GM19193 (cell line): Measurements from ENCODE around the gene CCDC70.

Experiments used
- POLR2A ChIP-seq: IDR thresholded peaks from 4 replicates; pipeline ENCODE4 v1.6.1; 2011; ENCODE audit not compliant: insufficient read depth, insufficient read length; ENCODE audit errors: extremely low read depth

The CCDC70 gene

DNA sequence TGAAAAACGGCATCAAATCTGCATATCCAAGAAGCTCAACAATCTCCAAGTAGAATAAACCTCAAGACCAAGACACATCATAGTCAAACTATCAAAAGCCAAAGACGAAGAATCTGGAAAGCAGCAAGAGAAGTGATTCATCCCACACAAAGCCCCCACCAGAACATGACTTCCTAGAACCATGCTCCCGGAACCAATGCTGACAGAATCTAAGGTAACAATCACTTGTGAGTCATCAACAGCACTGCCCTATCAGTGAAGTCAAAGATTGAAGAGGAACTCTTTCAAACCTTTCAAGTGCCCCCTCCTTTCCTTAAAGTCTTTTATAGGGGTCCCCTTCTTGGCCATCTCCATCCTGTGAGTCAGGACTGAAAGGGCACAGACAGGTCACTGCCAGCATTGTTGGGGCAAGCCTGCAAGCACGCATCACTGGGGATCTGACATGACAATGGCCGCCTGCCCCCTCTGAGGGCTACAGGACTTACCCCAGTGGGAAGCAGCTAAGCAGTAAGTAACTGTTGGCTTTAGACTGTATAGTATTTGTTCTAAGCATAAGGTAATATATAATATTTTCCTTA, at the start of gene CCDC70:
Gene CCDC70 (plus strand): TSS at position 247 of the 578 bp plus-strand sequence. CDS start 3,443 bp downstream, outside the sequence.
- TF ChIP-seq POLR2A, result no peak

DNA sequence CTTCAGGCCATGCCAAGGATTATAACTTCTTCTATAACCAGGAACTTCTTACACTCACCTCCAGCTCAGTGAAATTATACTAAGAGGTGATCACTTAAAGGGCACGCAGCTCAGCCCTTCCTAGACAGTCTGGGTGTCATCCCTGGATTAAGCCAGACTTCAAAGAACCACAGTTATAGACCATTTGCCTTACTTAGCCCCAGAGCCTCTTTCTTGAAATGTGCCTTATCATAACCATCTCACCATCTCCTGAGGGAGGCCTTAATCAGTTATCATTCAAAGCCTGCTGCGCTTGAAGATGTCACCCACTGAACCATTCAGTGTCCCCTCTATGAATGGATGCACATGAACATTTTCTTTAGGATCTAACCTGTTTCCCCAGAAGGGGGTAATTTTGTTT, 47.7 kb upstream of the CCDC70 start:
- TF ChIP-seq POLR2A, result no peak

DNA sequence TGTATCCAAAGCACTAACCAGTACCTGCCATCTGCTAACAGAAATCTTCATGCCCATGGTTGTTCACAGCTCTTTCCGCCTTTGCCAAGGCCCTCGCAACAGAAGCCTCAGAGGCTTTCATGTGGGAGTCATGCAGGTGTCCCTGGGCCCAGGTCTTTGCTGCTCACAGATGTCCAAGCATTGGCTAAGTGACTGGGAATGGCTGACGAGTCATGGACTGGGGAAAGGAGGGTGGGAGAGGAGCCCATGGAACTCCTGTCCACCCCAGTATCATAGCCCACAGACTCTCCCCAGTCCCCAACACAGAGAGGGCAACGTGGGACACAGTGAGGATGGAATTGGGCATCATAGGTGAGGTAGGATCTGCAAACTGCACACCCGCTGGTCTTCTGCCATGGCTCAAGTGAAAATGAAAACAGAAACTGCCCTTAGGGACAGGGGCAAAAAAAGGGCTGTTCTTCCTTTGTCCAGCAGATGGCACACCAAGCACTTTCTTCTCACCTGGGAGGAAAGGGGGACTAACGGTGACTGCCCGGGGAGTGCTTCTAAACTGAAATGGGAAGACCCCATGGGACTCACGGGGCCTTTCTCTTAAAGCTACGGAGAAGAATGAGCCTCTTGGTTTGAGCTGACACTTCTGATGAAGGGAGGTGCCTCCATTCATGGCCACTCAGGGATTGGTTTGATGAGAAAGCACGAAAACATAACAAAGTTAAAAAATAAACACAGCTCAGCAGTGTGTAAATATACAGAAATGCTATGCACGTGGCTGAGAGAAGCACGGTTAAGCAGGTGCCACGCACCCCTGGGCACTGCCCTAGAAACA, 46.7 kb upstream of the CCDC70 start:
- peak; percentile 28 for TF ChIP-seq POLR2A

DNA sequence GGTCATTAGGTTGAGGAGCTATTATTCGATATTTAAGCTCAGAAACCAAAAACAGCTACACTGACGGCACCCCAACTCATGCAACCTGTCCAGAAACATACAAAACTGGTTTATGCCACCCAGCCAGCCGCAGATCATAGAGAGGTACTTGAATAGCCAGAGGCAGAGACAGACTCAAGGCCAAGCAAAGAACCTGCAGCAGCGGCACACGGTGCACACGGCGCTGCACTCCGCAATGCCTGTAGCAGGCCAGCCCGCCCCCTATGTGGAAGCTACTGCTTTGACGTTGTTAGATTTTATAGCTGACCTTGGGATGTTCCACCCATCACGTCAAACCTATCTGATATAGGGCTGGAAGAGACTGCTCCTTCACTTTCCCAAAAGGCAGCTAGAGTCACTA, 45.9 kb upstream of the CCDC70 start:
- TF ChIP-seq POLR2A, result no peak

DNA sequence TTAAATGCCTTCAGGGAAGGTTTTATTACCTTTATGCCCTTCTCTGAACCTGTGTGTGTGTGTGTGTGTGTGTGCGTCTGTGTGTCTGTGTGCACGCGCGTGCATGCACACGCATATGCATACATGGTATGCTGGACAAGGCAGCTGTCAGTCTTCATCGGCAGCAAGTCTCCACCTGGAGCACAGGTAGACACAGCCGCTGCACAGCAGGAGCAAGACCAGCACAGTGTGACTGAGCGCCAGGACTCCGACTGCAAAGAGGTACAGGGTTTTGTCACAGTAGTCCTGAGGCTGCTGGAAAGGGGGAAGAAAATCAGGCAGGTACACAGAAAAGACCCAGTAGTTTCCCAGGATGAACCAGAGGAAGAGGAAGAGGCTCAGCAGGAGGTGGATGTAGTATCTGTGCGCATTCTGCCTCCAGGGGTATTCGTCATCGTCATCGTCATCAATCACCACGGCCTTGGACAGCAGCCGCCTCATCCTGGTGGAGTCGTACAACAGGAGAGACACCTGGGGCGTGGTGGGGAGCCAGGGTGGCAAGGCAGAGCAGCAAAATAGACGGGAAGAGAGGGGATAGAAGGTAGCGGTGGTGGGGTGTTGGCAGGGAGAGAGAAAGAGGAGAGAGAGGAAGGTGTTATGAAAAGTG, 45.0 kb upstream of the CCDC70 start:
- no peak for TF ChIP-seq POLR2A

DNA sequence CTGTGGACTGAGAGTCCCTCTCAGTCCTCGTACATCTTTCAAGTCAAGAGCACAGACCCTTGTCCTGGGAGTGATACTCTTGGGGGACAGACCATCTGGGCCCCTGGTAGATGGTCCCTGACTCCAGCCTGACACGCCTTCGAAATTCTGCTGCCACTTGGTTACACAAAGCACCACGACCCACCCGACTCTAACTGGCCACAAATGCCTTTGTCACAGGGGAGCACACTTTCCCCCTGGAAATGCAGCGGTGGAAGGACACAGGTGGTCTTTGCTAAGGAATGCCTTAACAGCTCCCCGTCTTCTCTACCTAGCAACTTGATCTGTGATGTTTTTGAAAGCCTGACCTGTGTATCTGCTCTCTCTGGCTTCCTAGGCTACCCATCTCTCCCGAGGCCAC, 44.1 kb upstream of the CCDC70 start:
- no peak for TF ChIP-seq POLR2A

DNA sequence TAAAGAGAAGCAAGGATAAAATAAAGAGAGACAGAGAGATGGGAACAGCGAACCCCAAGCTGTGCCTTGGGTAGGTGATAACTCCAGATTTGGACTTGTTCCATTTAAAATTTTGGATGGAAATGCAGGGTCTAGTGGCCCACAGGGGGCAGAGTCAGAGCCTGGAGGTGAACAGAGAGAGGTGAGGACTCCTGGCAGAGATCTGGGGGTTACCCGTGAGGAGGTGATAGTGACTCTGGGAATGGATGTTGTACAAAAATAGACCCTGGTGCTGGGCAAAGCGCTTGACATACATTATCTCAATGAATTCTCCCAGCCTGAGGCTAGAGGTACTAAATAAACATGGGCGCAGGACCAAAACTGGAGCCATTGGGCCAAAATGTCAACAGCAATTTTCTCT, 43.5 kb upstream of the CCDC70 start:
- TF ChIP-seq POLR2A, result no peak

DNA sequence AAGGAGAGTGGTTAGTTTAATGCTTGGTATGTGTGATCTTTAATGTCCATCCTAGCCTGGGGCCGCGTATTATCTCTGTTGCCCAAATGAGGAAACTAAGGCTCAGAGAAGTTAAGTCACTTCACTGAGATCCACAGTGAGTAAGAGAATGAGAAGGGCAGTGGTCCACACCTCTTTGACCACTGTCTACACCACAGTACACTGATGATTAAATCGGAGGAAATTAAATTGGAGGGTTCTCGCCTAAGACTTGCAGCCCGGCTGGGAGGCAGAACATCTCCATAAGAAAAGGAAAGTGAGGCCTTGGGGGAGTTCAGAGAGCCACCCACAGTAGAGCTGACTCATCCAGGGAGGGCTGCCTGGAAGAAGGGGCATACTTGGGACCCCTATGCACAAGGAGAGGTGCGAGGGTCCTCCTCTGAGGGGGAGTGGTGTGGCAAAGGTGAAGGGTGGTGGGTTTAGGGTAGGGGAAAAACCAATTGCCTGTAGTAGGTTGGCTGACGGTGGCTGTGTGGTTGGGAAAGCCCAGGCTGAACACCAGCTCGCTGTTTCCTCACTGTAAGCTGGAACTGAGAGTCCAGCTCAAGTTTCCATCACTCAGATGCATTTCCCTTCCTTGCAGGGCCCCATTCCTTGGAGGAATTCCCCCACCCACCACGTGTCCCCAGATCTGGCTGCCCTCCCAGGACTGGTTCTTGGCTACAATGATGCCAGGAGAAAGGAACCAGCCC, 42.8 kb upstream of the CCDC70 start:
- no peak for TF ChIP-seq POLR2A

DNA sequence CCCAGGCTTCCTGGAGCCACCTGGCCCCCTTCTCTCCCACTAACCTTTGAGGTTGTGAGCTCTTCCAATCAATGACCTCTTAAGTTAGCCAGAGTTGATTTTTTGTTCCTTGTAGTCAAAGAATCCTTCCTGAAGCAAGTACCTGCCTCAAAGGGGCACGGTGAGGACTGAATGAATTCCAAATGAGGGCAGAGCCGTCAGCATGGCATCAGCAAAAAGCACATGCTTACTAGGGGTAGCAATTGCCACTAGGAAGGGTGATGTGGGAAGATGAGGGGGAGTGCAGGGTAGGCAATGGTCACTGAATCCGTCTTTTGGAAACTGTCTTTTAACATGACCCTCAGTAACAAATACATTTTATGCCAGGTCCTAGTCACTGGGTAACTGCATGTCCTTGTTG, 42.2 kb upstream of the CCDC70 start:
- no peak for TF ChIP-seq POLR2A

DNA sequence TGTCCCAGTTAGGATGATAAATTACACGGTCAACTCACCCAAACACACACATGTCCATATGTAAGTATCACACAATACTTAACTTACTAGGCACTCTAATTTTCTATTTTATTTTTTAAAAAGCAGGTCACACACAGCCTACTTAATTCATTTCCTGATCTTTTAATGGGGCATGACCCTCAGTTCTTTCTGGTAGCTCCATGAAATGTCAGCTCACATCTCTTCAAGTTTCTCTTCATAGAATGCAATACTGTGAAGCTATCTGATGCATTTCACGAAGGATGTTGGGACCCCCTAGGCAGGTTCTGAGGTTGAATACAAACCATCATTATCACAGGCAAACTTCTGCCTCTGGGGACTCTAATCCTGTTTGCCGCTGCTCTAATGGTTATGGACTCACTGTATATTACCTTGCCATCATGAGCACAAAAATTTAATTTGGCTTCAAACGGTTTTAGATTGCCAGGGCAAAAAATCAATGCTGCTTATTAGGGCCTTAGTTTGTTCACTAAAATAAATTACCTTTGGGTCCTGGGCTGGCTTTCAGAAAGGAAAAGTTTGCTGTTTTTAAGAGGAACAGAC, 41.7 kb upstream of the CCDC70 start:
- TF ChIP-seq POLR2A, result no peak

DNA sequence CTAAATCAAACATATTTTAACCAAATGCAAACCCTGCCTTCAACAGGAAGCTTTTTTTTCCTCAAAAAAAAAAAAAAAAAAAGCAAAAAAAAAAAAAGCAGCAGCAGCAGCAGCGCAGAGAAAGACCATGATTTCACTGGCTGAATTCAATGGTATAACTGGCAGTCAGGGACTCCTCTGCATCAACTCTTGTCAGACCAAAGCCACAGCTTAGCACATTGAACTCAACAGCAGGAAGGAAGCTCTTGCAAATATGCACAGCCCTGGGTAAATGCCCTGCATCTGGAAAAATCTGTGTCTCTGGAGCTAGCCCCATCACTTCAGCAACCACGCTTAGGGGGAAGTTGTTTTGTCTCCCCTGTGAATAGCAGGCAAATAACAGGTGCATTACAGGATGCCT, 40.2 kb upstream of the CCDC70 start:
- no peak for TF ChIP-seq POLR2A

DNA sequence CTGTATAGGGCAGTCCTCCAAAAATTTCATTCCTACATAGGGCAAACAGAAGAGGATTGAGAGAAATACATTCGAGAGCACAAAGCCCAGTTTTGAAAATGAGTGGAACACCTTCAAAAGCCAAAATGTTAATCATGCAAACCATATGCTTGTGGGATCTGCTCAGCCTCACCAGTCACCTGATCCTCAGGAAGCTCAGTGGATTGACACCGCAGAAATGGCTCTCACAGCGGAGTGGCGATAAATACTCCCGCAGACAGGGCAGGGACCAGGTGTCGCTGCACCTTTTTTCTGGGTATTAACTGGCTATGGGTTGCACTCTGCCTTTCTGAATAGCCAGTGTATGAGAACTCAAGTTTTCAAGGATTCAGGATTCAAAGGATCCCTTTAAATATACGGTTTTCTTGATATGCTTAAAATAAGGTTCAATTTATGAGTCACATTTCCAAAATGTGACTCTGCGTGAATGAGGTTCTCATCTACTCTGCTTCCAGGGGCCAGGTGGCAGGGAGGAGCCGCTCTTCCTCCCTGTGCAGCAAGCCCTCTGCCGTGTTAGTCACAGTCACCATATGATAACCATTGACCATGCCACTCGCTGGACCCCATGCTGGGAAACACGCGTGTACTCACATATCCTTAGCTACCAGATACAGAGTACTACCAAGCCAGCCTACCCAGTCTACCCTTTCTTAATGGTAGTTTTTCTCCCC, 39.5 kb upstream of the CCDC70 start:
- TF ChIP-seq POLR2A, result no peak

DNA sequence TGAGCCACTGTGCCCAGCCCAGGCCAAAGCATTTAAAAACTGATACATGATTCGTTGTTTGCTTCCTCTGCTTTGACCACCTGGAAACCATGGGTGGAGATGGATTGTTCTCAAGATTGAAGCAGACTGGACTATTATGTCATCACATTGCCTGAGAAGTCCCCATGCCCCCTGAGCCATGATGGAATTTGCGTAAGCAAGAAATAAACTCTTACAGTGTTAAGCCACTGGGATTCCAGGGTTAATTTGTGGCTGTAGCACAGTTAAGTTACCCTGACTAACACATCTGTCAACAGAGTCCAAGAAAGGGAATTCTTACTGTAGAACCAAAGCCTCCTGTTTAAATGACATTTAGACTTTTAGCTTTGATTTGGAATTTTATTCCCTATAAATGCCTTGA, 38.4 kb upstream of the CCDC70 start:
- TF ChIP-seq POLR2A, result no peak

DNA sequence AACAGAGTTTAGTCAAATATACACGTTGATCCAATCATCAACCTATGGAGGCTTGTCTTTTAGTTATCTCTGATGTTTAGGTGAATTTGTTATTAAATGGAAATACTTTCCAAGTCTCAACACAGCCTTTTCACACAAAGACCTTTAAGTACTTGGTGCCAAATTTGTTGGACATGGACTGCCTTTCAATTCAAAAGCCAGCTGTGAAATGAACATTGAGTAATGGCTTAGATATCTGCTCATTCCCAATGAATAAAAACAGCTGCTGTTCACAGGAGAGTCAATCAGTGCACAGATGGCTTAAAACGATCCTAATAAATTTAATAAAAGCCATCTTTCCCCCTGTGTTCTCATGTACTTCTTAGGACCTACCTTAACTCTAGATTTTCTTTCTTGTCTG, 37.9 kb upstream of the CCDC70 start:
- TF ChIP-seq POLR2A, result no peak
